ENCODE measurements around the gene TSHZ2.
"Not testable (repeated sequence)": the region's sequence is repeated elsewhere in the genome, so short reads cannot be mapped to it uniquely, and the experiment has no call there.

TSHZ2 gene

GRCh38 chr20:53510704-53511103, 538.5 kb downstream of the TSHZ2 start:
- FAIRE-seq (no peak), DNase-seq (ENCODE audit: insufficient read length, low spot score) (no peak)
- TF ChIP-seq CTCF (IDR thresholded peaks at IDR 0.05; ENCODE audit: insufficient read depth, missing control alignments) = no peak

DNA sequence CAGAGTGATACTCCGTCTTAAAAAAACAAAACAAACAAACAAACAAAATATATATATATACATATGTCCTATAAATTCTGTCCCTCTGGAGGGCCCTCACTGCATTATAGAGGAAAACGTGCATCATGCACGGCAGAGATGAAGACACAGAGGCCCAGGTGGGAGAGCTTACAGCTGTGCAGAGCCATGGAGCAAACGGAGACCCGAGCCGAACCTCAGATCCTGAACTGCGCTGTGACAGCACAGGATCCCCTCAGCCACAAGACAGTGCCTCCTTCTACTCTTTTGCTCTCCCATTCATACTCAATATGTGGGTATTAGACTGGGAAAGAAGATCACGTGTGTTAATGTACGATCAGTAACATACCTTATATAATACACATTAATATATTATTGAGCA, 539.9 kb downstream of the TSHZ2 start:
- FAIRE-seq (no peak), DNase-seq (ENCODE audit: insufficient read length, low spot score) (no peak)
- no peak for TF ChIP-seq CTCF (IDR thresholded peaks at IDR 0.05; ENCODE audit: insufficient read depth, missing control alignments)

DNA sequence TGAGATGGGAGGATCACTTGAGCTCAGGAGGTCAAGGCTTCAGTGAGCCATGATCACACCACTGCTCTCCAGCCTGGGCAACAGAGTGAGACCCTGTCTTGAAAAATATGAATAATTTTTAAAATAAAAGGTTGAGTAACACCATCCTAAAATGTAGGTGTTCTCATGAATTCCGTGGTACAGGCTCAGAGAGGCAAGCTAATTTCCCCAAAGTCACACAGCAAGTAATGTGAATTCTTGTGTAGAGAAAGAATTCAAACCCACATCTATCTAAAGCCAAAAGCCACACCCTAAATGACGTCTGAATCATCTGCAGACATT, 541.0 kb downstream of the TSHZ2 start:
- TF ChIP-seq CTCF (IDR thresholded peaks at IDR 0.05; ENCODE audit: insufficient read depth, missing control alignments) = no peak
- no peak for FAIRE-seq
- DNase-seq (ENCODE audit: insufficient read length, low spot score) = no peak

DNA sequence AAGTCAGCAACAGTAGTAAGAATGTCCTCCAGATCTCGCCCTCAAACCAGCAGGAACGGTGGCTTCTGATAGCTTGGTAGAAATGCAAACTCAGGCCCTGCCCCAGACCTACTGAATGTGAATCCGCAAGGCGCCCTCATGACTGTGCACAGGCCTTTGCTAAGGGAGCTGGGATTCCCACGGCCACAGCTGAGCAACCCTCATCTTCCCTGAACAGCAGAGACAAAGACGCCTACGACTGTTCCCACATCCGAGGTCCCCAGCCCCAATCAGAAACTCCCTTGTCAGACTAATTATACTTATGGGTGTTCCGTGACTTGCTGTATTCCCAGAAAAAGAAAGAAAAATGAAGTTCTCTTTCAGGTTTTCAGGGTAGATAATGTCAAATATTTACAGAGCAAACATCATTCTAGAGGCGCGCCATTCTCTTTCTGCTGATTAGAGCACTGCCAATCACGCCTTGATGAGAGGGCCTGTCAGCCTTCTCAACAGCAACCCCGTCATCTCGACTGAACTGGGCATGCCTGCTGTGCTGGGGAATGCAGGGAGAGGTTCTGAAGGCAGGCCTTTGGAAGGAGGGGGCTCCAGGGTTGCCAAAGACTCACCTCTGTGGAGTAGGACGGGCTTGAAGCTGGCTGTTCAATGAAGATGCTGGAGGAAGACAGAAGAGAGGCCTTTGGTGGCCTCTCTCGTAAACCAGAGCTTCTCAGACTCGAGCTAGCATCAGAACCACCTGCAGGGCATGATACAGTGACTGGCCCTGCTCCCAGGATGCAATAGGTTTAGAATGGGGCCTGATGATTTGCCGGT, 541.5 kb downstream of the TSHZ2 start:
- FAIRE-seq (no peak), DNase-seq (ENCODE audit: insufficient read length, low spot score) (no peak)
- no peak for TF ChIP-seq CTCF (IDR thresholded peaks at IDR 0.05; ENCODE audit: insufficient read depth, missing control alignments)

DNA sequence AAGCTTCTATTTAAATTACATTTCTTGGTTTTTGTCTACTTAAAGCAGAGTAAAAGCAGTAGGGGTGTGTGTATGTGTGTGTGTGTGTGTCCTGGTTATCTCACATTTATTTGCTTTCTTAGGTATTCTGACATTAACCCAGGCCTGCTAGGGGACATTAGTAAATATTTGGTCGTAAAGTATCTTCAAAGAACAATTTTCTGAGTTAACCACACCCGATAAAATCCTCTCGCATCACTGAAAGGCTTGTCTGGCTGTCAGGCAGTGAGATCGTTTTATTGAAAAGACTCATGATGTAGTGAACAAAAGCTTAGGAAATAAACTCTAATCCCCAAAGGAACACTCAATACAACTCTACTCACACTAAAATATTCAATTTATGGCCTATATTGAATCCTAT, 543.6 kb downstream of the TSHZ2 start:
- no peak for TF ChIP-seq CTCF (IDR thresholded peaks at IDR 0.05; ENCODE audit: insufficient read depth, missing control alignments)
- no peak for FAIRE-seq
- DNase-seq (ENCODE audit: insufficient read length, low spot score) = no peak

- FAIRE-seq (no peak), DNase-seq (ENCODE audit: insufficient read length, low spot score) (no peak)
- no peak for TF ChIP-seq CTCF (IDR thresholded peaks at IDR 0.05; ENCODE audit: insufficient read depth, missing control alignments)
Measured at GRCh38 chr20:53517146-53517545, 545.0 kb downstream of the TSHZ2 start.

DNA sequence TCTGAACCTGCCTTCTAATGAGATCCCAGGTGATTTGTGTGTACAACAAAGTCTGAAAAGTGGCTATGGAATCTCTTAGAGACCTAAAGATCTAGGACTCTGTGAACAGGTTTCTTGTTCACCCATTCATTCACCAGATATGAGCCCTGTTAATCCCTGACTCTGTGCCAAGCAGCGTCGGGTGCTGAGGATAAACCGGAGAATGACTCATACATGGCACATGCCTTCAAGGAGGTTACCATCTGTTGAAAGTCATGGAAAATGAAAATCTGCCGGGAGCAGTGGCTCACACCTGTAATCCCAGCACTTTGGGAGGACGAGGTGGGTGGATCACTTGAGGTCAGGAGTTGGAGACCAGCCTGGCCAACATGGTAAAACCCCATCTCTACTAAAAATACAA, 549.3 kb downstream of the TSHZ2 start:
- not testable (repeated sequence) for DNase-seq (ENCODE audit: insufficient read length, low spot score); FAIRE-seq

- DNase-seq (ENCODE audit: insufficient read length, low spot score) (no peak), FAIRE-seq (no peak)
- TF ChIP-seq CTCF (IDR thresholded peaks at IDR 0.05; ENCODE audit: insufficient read depth, missing control alignments) = no peak
Measured at GRCh38 chr20:53522026-53522425, 549.9 kb downstream of the TSHZ2 start.
